Mesothelial cell of epicardium (in vitro differentiated cells): ENCODE results near the gene SLC2A4. TPM values are rescaled to one million over a fixed set of nuclear protein-coding genes. Genes with fewer than 3 reads are reported as not detected.

ENCODE experiments used
- DNase-seq, 2 experiments: peaks; one replicate each; pipeline ENCODE4 v3.0.0; 2021; ENCODE audit warnings: low spot score in 2 of 2; ENCODE audit not compliant: unreplicated experiment in 2 of 2
- H3K27ac Mint-ChIP-seq: 2 replicates; pipeline ENCODE4 v1.8.0; 2021; ENCODE audit warnings: mixed read lengths
- H3K27me3 Mint-ChIP-seq: 2 replicates; pipeline ENCODE4 v1.8.0; 2021; ENCODE audit warnings: low read depth, mixed read lengths
- H3K36me3 Mint-ChIP-seq: 2 replicates; pipeline ENCODE4 v1.8.0; 2021; ENCODE audit warnings: mixed read lengths
- H3K4me1 Mint-ChIP-seq: 2 replicates; pipeline ENCODE4 v1.8.0; 2021; ENCODE audit warnings: mixed read lengths
- H3K4me3 Mint-ChIP-seq: 2 replicates; pipeline ENCODE4 v1.8.0; 2021; ENCODE audit warnings: mild to moderate bottlenecking, moderate library complexity, mixed read lengths
- H3K9me3 Mint-ChIP-seq: 2 replicates; pipeline ENCODE4 v1.8.0; 2021; ENCODE audit warnings: mixed read lengths
- CTCF ChIP-seq: fragments of 200-600 bp; sonication (generic); IDR thresholded peaks from one replicate; pipeline ENCODE4 v1.5.0; 2021; ENCODE audit warnings: antibody characterized with exemption; ENCODE audit not compliant: unreplicated experiment
- total RNA-seq: library from RNA; stranded (reverse); gene quantifications from 3 replicates; pipeline ENCODE4 v1.2.1, GENCODE V29; 2021

SLC2A4 gene
- total RNA-seq, 1 donor from 2014 or later: 1.6 TPM

- H3K4me1 Mint-ChIP-seq: peaks cover 15% of the 10 kb centered on the region
- TF ChIP-seq CTCF: peak; percentile 76
- peak; percentile 59 to 82 for DNase-seq
- H3K27ac Mint-ChIP-seq: peak overlapping the region; percentile 73
- H3K27me3 Mint-ChIP-seq: peaks cover 23% of the 10 kb centered on the region
- H3K4me3 Mint-ChIP-seq: peak overlapping the region; percentile 73
- H3K36me3 Mint-ChIP-seq: no peaks in the 10 kb centered on the region
- no peaks in the 10 kb centered on the region for H3K9me3 Mint-ChIP-seq
These were observed 922 bp upstream of the SLC2A4 start for GRCh38 chr17:7280519-7281073.

- H3K27ac Mint-ChIP-seq: no peak overlapping the region
- no peaks in the 10 kb centered on the region for H3K9me3 Mint-ChIP-seq
- H3K36me3 Mint-ChIP-seq: no peaks in the 10 kb centered on the region
- H3K27me3 Mint-ChIP-seq: peaks cover 28% of the 10 kb centered on the region
- H3K4me1 Mint-ChIP-seq: peaks cover 15% of the 10 kb centered on the region
- TF ChIP-seq CTCF: no peak
- DNase-seq: no peak
- peak overlapping the region; percentile 73 for H3K4me3 Mint-ChIP-seq
These were observed 634 bp downstream of the SLC2A4 start for GRCh38 chr17:7281953-7282751.

- H3K9me3 Mint-ChIP-seq: no peaks in the 10 kb centered on the region
- no peak for TF ChIP-seq CTCF
- no peak for DNase-seq
- H3K27me3 Mint-ChIP-seq: peaks cover 31% of the 10 kb centered on the region
- H3K36me3 Mint-ChIP-seq: no peaks in the 10 kb centered on the region
- H3K4me1 Mint-ChIP-seq: peaks cover 15% of the 10 kb centered on the region
- no peak overlapping the region for H3K27ac Mint-ChIP-seq
- peak overlapping the region; percentile 73 for H3K4me3 Mint-ChIP-seq
These were observed 1.3 kb downstream of the SLC2A4 start for GRCh38 chr17:7282752-7283321.

- Mint-ChIP-seq H3K36me3 (no peaks in the 10 kb centered on the region), H3K27me3 (peaks cover 39% of the 10 kb centered on the region), H3K4me3 (no peak overlapping the region), H3K9me3 (no peaks in the 10 kb centered on the region), H3K4me1 (peaks cover 15% of the 10 kb centered on the region), H3K27ac (no peak overlapping the region)
- no peak for TF ChIP-seq CTCF
- no peak for DNase-seq
These were observed 2.1 kb downstream of the SLC2A4 start for GRCh38 chr17:7283471-7284216.

GRCh38 chr17:7284911-7285310, 3.4 kb downstream of the SLC2A4 start:
- Mint-ChIP-seq H3K9me3 (no peaks in the 10 kb centered on the region), H3K27ac (no peak overlapping the region), H3K27me3 (peaks cover 40% of the 10 kb centered on the region), H3K4me3 (no peak overlapping the region), H3K36me3 (no peaks in the 10 kb centered on the region), H3K4me1 (peaks cover 15% of the 10 kb centered on the region)
- no peak for TF ChIP-seq CTCF
- DNase-seq: no peak
